HG02852 (cell line): ENCODE data around the gene MFRP.

Experiments
- ATAC-seq: cut with Tn5 transposase; IDR thresholded peaks from one replicate; pipeline ENCODE4 v1.9.1; 2021; ENCODE audit warnings: mild to moderate bottlenecking, moderate library complexity; ENCODE audit not compliant: unreplicated experiment

Gene MFRP

DNA sequence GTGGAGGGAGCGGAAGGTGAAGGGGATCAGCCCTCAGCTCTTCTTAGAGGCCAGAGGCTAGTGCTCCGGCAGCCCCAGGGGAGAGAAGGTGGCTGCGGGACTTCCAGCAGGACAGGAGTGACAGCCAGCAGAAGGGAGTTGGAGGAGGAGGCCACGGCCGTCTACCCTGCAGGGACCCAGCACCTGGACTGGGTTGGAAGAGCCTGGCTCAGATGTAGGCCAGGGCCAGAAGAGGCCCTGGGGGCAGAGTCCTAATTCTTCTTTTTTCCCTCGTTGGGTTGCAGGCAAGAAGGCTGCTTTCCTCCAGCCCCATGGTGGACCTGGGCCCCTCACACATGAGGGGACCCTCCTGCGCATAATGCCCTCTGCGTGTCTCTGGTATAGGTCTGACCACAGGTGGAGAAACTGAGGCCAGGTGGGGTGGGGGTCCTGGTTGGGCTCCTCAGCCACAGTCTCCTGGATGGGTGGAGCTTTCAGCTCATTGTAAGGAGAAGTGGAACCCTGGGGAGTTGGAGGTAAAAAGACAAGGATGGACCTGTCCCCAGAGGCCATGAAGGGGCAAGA lies 27.3 kb downstream of the MFRP start:
- no peak for ATAC-seq

DNA sequence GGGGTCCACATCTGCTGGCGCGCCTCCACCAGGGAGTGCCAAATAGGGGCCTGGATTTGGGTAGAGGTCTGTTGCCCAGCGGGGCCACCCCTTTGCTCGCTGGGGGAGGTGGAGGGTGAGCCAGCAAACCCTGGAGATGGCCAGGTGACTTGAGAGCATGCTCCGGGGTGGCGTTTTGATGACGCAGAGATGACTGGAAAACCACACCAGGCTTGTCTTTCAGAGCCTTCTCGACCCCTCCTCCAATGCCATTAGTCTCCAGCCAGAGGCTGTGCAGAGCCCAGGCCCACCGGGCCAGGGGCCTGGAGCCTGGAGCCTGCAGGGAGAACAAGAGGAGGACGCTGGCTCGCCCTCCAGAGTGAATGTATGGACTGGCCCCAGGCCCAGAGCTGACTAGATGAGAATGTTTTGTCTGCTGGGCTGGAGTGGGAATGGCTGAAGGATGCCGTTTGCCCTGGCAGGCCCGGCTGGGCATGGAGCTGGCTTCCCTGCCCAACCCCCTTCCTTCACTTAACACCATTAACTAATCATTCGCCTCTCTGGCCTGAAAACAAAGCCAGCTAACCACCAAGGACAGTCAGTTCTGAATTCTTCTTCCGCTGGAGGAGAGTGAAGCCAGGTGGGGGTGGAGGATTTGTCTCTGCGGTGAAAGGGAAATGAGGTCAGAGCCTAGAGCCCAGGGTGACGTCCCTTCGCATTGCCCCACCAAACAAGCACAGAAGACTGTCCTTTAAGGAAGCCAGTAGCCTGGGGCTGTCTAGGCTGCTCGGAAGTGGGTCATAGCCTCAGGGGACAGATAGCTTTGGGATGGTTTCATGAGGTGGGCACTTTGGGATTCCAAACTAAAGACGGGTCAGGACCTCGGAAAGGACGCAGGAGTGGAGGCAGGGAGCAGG lies 28.0 kb downstream of the MFRP start:
- no peak for ATAC-seq

DNA sequence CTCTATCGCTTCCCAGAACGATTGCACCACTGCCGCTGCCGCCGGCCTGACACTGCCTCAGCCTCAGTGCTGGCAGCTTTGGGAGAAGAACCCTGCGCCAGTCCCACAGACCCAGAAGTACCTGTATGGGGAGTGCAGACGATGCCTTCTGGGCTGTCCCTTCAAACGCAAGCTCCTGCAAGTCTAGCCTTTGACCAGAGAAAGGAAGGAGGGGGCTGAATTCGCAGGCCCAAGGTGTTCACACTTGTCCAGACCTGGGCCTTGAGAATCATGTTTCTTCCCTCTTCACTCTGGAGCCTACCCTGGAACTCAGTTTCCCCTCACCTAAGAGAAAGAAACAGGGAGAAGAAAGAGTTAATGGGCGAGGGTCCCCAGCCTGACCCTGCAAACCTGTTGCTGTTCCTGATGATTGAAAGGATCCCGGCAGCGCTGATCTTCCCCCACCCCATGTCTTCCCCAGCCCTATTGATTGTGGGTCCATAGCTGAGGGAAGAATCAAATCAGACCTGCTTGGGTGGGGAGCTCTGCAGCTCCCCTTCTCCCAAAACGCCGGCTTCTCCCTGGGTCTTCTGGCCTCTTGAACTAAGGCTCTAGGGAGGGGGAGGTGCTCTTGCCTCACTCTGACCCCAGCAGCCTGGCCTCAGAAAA lies 28.8 kb downstream of the MFRP start:
- no peak for ATAC-seq

DNA sequence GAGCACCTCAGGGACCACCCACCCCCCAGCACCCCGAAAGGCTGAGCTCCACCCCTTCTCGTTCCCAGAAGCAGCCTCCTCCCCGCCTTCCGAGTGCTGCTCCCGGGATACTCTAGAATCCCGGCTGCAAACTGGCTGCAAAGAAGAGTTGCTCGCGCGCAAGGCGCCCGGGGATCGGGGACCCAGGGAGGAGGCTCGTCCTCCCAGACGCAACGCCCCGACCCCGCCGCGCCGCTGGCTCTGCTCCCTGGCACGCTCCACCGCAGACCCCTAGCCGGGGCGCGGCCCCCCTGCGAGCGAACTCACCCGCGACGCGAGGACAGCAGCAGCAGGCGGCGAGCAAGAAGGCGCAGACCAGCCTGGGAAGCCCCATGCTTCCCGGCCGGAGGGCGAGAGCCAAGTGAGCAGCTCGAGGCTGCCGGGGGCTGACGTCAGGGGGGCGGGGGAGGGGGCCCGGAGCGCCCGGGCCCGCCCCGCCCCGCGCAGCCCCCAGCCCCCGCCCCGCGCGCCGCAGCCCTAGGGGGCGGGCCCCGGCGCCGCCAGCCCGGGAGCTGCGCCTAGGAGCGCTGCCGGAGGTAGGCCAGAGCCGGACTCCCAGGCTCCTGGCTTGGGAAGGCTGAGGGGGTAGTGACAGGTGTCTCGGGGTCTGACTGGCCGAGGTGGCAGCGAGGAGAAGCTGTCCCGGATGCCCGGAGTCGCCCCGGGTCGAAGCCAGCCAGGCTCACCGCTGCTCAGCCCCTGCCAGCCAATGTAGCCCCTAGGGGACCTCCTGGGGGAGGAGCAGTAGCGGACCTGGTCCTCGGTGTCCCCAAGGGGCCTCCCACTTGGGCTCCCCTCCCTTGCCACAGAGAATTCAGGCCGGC lies 29.5 kb downstream of the MFRP start, which contains the start of gene MCAM:
Gene MCAM, minus strand, starts transcription at position 402 of the 863 bp plus-strand sequence. Its CDS starts 29 bp downstream, at position 373.
- ATAC-seq: no peak

DNA sequence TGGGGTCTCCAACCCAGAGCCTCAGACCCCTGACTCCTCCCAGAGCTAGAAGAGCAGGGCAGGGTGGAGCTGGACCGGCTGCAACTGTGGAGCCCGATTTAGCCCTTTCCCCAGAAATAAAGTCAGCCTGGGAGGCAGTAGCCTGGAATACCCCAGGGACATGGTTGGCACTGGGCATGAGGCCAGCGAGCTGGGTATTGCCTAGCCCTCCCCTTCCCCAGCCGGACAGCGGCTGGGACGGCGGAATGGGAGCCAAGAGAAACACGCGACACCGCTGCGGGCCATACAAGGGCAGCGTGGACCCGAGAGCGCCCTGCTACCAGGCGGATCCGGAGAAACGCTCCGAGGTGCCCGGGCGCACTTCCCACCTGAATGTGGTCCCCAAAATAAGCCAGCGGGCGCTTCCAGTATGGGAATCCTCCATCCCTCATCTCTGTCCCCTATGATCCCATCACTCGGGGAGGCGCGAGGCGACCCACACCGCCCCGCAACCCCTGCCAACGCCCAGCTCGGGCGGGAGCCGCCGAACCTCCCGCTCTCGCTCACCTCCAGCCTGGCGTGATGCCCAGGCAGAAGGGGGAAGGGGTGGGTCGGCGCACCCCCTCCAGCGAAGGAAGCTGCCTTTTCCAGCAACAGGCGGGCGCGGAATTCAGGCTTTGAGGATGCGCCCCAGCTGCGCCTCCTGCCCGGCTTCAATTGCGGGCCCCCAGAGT lies 30.3 kb downstream of the MFRP start:
- no peak for ATAC-seq

DNA sequence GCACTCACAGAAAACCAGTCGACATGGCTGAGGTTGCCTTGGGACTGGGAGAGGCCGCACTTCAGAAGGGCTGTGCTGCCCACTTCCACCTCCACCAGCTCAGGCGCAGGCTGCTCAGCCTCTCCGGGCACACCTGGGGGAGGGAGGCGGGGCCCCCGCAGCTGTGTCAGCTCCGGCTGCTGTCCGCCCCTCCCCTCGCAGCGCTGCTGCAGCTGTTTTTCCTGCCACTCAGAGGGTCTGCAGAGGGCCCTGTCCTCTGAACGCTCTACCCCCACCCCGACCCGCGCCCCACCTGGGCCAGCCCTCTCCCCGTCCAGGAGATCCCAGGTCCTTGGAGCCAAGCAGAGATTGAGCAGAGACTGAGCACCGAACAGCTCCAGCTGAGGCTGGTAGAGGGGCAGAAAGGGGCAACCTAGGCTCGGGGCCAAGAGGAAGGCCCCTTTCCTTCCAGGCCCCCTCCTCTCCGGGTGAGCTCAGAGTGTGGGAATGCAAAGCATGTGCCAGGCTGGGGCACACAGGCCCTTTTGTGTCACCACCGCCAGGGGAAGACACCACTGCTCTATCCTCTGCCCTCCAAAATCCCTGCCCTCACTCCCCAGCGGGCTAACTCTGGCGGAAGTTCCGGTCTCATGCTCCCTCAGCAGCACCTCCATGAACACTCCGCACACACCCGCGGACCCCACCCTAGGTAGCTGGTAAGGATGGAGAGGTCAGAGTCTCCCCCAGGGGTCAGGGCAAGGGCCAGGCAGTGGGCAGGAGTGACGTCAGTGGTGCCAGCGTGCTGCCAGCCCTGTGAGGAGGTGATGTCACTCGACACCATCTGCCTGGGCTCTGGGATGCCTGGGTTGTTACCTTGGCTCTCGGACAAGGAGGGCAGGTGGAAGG lies 31.1 kb downstream of the MFRP start:
- ATAC-seq: no peak

DNA sequence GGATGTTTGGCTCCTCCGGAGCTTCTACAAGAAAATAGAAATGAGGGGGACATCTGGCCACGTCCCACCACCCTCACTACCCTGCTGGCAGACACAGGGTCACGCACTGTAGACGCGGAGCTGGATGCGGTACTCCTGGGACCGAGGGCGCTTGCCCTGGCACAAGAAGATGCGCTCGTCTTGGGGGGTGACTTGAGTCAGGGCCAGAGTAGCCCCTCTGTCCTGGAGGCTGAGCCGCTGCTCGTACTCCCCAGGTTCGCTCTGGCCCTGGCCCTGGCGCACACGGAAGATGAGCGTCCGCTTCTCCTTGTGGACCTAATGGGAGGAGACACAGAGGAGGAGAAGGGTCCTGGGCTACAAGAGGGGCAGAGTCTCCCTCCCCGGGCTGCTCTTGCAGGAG lies 31.8 kb downstream of the MFRP start:
- no peak for ATAC-seq

DNA sequence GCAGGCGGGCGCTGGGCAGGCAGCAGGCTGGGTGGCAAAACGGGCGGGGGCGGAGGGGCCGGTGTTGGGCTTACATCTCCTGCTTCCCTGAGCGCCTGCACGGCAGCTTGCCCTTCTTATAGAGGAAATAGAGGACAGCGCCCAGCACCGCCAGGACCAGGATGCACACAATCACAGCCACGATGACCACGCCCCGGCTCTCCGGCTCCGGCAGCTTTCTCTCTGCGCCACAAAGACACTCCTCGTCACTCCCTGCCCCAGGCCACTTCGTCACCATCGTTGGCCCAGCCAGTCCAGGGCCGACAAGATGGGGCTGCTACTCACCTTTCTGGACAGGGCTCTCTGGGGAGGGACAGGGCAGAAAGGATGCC lies 35.8 kb downstream of the MFRP start:
- ATAC-seq: no peak

DNA sequence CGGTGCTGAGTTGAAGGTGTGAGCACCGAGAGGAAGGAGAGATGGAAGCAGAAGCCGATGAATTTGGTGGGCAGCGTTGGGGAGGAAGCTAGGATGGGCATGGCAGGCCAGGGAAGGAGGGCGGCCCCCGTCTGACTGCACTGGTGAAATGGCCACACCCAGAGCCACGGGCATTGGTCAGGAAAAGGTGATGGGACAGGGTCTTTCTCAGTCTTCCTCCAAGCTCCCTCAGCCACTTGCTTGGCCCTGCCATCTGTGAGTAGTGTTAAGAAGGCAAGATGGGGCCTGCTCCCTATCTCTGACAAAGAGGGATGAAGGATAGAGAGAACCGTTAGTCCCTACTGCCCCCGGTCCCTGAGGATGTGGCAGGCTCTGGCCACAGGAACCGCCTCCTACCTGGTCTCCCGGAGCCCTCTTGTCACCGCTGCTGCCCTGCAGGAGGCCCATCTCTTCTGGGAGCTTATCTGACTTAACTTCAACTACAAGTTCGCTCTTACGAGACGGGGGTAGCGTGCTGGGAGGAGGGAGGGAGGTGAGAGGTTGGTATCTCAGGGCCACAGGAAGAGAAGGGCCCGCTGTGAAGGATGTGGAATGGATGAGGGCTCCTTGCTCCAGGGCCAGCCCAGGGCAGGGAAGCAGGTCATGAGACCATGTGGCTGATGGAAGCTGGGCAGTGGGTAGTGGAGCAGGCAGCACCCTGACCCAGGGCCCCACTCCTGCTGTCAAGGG lies 36.4 kb downstream of the MFRP start:
- no peak for ATAC-seq

DNA sequence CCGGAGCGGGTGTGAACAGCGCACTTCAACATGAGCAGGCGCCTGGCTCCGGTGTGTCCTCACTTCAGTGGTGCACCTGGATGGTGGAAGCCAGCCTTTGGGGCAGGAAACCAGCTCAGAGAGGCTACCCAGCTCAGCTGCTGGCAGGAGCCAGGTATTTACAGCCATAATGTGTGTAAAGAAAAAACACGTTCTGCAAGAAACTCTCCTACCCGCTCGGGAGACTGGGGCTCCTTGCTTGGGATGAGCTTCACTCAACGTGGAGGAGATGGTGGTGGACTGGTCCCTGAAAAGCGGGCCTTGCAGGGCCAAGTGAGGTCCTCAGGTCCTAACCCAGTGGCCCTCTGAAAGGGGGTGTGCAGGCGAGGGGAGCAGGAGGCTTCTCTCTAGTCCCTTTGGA lies 37.1 kb downstream of the MFRP start:
- ATAC-seq: no peak

DNA sequence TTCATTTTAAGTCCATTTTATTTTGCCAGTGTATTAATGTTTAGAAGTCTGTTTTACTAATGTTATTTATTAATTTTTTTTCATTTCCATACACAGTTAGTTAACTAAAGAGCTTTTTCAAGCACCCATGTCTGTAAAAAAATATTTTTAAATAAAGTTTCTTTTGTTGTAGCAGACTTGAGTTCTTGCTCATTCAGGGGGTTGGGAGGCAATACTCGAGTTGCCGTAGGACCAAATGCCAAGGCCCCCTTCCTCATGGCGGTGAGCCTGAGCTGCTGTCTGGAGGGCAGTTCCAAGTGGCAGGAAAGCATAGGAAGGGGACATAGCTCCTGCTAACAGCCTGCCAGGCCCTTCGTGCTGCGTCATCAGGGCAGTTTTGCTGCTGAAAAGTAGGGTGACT lies 38.5 kb downstream of the MFRP start:
- no peak for ATAC-seq

DNA sequence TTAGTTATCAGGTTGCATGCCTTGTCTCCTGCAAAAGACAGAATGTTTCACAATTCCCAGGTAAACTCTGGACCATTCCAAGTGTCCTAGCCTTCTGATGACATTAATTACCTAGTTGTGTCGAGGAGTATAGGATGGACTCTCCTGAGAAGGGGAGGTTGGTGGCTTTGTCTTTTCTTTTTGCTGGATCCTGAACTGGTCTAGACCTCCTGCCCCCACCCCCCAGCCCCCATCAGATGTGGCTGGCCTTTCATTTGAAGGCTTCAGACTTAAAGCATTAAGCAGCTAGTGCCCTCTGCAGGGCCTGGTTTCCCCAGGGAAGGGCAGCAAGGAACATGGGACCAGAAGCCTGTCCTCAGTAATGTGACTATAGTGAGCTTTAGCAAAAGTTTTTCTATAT lies 39.3 kb downstream of the MFRP start:
- ATAC-seq: no peak

DNA sequence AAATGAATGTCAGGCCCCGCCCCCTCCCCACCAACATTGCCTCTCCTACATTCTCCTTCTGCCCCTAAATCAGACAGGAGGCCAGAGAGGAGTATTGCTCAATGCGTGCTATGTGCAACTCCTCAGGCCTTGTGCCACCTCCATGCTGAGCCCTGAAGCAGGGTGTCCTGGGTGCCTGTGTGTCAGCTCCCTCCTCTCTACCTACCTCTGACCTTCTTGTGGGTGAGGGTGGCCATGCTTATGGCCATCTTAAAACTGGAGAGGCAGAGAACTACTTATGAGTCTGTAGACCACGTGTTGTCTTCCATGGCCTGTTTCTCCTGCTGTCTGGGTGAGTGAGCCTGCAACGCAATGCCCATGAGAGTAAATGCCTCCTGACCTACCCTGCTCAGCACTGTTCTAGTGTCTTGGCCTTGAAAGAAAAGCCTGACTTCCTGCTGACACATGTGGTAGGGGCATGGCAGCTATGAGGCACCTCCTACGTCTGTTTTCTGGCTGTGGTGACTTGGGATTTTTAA lies 40.1 kb downstream of the MFRP start:
- no peak for ATAC-seq

DNA sequence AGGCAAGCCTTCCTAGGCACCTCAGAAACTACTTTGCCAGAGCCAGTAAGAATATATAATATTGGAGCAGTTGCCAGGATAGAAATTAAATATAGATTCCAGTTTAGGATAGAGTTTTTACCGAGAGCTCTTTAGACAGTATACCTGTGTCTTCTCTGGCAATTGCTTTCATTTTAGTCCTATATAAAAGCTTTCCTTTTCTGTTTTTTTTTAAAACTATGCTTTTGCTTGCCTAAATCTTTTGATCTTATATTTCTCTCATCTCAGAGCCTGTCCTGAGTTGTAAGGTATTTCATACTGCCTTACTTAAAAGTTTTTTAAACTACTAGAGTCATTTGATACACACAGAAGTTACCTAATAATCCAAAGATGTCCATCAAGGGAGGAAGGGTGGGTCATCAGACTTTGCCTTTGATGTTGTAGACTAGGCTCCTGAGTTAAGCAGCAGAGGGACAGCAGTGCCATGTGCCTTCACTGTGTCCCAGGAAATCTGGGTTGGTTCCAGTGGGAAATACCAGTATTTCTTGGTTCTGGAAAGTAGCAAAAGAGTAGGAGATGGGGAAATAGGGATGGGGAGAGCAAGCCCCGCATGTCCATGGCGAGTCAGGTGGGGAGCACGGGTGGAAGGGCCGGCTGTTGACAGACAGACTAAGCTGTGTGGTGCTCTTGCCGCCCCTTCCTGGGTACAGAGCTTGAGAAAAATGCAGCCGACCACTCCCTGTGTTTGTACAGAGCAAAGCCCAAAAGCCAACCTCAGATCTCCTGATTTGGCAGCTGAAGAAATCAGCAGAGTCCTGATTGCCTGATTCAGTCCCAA lies 40.7 kb downstream of the MFRP start:
- no peak for ATAC-seq

DNA sequence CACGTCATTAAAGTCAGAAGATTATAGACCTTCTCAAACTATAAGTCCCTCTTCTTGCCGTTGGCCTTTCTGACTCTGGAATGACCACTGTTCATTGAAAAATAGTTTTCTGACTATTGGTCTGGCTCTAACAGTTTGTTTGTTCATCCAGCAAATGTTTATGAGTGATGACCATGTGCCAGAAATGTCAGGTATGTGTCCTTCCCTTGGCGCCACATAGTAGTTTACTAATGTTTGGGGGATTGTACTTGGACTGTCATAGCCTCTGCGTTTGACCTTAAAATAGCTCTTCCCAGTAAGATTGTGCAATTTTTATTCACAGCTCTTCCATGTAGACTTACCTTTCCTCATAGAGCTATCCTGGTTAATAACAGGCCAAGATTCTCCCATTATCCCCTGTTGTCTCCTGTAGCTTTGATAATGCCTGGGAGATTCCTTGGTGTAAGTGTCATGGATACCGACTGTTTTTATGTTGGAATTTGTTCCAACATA lies 43.2 kb downstream of the MFRP start:
- no peak for ATAC-seq

DNA sequence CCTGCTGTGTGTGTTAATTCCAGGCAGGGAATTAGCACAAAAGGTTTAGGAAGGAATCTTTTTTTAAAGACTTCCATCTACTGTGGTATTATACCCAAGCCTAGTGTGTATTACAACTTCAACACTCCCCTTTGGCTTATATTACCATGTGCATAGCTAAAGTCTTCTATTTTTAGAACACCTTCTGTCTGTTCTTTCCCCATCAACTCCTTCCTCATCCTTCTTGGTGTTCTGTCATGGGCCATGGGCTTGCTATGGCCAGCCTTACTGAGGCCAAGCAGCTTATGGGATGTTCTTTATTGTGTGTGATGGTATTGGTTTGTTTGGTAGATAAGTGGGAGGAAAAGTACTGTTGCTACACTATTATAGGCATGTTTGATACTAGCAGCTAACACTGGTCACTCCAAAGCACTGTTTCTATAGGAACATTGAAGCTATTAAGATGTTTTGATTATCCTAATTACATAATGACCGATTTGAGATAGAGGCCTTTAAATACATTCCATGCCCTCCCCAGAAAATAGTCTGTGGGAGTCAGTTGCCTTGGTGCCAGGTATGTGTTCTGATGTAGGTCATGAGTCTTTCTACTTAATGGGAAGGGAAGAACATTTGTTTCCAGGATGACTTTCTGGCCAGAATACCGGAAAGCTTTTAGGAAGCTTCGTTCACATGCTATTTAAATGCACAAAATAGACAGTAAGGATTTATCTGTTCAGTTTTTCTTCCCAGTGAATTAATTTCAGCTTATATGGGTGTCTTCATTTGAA lies 46.1 kb downstream of the MFRP start:
- no peak for ATAC-seq

DNA sequence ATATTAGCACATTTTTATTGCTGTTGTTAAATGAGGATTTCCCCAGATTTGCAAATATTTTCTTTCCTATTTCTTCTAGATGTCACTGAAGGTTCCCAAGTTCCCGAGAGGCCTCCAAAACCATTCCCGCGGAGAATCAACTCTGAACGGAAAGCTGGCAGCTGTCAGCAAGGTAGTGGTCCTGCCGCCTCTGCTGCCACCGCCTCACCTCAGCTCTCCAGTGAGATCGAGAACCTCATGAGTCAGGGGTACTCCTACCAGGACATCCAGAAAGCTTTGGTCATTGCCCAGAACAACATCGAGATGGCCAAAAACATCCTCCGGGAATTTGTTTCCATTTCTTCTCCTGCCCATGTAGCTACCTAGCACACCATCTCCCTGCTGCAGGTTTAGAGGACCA lies 47.1 kb downstream of the MFRP start:
- no peak for ATAC-seq
